NB4 (cell line): ENCODE results near the gene CDH23.
A peak's percentile ranks its signal among the peaks of the same experiment; 100 is the strongest.

Experiments used
- DNase-seq: peaks from one replicate; pipeline ENCODE4 v3.0.0; 2010; ENCODE audit warnings: low read depth
- H3K4me3 ChIP-seq: one replicate; pipeline ENCODE4 v1.5.1; 2011; ENCODE audit warnings: mild to moderate bottlenecking, low read depth, low read length, moderate library complexity
- CTCF ChIP-seq: IDR thresholded peaks from one replicate; pipeline ENCODE4 v1.5.1; 2012; ENCODE audit warnings: low read depth, low read length
- MYC ChIP-seq: IDR thresholded peaks from 2 replicates; pipeline ENCODE4 v1.6.1; 2011; ENCODE audit warnings: low read depth, low read length
- POLR2A ChIP-seq: IDR thresholded peaks from 2 replicates; pipeline ENCODE4 v1.6.1; 2011; ENCODE audit warnings: mild to moderate bottlenecking; ENCODE audit not compliant: insufficient read length; ENCODE audit errors: extremely low read depth
- TF ChIP-seq, protein P1 (sequence below): IDR thresholded peaks from 2 replicates; pipeline ENCODE4 v1.6.1; 2011; ENCODE audit warnings: low read depth, low read length

Gene CDH23

DNA sequence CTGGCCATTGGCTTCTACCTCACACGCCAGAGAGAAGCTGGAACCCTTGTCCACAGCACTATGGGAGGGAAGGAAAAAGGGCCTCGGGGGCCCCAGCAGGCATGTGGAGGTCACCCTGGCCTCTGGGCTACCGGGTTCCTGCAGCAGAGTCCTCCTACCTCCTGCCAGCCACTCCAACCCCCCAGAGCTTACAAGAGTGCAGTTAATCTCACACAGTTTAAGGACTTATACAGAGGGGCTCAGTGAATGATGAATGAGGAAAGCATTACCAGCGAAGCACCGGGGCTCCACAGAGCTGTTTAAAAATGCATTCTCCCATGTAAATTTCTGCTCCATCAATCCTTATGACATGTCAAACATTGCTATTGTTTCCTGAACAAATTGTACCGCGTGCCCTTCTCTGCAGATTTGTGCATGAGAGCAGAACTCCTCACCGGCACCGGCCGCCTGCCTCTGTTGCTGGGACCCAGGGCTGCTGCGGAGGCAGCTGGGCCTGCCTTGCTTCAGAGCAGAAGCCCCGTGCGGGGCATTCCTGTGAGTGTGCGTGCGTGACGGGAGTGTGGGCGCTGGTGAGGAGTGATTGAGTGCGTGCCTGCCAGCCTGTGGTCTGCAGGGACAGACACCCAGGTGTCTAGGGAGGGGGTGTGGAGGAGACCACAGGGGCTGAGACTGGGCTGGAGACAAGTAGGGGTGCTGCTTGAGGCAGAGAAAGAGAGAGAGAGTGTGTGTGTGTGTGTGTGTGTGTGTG is 270.1 kb downstream of the CDH23 start:
- DNase-seq: no peak
- H3K4me3 ChIP-seq: no peak overlapping the region
- TF ChIP-seq MYC (no peak), CTCF (no peak), POLR2A (no peak)
- TF ChIP-seq, protein P1, sequence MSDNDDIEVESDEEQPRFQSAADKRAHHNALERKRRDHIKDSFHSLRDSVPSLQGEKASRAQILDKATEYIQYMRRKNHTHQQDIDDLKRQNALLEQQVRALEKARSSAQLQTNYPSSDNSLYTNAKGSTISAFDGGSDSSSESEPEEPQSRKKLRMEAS: no peak

DNA sequence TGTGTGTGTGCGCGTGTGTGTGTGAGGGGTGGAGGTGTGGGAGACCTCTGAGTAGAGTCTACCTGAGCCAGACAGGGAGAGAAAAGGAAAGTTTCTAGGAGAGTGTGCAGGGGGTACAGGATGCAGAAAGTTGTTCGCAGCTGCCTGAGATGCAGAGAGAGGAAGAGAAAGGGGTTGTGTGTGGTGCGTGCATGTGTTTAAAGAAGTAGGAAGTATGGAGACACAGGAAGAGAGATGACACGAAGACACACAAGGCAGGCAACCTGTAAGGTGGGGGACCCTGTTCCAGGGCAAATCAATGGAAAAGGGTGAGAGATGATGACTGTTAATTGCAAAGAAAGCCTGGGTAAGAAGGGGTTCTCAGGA is 270.6 kb downstream of the CDH23 start:
- H3K4me3 ChIP-seq: no peak overlapping the region
- TF ChIP-seq MYC (no peak), CTCF (no peak), POLR2A (no peak)
- TF ChIP-seq, protein P1: 0 out of 2 replicates have a peak, but pooled peaks have one; percentile 34
- peak; percentile 31 for DNase-seq

GRCh38 chr10:71671994-71672946 is 275.6 kb downstream of the CDH23 start:
- H3K4me3 ChIP-seq: no peak overlapping the region
- TF ChIP-seq MYC: no peak
- TF ChIP-seq, protein P1: no peak
- TF ChIP-seq POLR2A: no peak
- no peak for TF ChIP-seq CTCF
- DNase-seq: no peak

GRCh38 chr10:71675295-71675970 is 278.7 kb downstream of the CDH23 start:
- TF ChIP-seq, protein P1: no peak
- no peak for TF ChIP-seq MYC
- no peak for TF ChIP-seq POLR2A
- no peak for TF ChIP-seq CTCF
- no peak for DNase-seq
- no peak overlapping the region for H3K4me3 ChIP-seq

- TF ChIP-seq POLR2A: no peak
- H3K4me3 ChIP-seq: no peak overlapping the region
- no peak for DNase-seq
Measured at GRCh38 chr10:71677261-71677660, 280.5 kb downstream of the CDH23 start.
